ENCODE data around the gene DUSP8.

DUSP8 gene

DNA sequence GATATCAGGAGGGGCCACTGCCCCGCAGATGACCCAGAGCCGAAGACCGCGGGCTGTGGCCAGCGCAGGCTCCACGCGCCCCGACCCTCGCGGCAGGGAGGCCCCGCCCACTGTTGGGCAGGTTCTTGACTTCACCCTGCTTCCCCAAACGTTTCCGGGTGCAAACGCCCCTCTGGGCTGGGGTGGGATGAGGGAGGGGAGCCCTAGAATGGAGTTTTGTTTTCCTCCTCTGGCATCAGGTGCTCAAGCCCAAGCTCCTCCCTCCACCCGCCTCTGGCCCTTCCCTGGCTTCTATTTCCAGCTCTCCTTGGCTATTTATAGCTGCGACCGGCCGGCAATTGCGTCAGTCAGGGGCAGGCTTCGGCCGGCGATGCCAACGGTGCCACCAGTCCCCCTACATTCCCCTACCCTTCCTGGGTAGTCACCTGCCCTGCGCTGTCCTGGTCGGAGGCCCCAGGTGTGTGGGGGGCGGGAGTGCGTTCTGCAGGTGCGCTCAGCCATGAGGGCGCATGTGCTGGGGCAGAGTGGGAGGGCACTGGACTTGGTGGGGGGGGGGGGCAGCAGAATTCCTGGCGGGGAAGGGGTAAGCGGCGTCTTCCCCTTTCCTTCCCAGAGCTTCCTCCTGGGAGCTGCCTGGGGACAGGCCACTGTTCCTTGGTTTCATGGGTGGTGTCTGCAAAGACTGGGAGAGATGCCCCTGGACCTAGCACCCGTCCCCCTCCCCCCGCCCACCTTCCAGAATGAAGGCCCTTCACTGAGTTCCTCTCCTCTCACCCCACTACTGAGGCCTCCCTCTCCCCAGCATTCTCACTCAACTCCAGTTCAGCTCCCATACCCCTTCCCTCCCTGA is 23.6 kb downstream of the DUSP8 start:
- H3K27me3 Mint-ChIP-seq: peaks cover 21 to 62% of the 10 kb centered on the region in 2 donors
- no peaks in the 10 kb centered on the region for H3K9me3 Mint-ChIP-seq
- peaks cover 6% of the 10 kb centered on the region for H3K36me3 Mint-ChIP-seq (ENCODE audit: insufficient read depth)
- peak overlapping the region in 1 of 2 donors; percentile 60 for H3K27ac Mint-ChIP-seq
- ATAC-seq (replicated peaks) (no peak), DNase-seq (no peak)
- peaks cover 3 to 10% of the 10 kb centered on the region in 2 donors for H3K4me1 Mint-ChIP-seq (ENCODE audit: low read depth in 2 of 2)
- peak overlapping the region; percentile 18 to 27 for H3K4me3 Mint-ChIP-seq

DNA sequence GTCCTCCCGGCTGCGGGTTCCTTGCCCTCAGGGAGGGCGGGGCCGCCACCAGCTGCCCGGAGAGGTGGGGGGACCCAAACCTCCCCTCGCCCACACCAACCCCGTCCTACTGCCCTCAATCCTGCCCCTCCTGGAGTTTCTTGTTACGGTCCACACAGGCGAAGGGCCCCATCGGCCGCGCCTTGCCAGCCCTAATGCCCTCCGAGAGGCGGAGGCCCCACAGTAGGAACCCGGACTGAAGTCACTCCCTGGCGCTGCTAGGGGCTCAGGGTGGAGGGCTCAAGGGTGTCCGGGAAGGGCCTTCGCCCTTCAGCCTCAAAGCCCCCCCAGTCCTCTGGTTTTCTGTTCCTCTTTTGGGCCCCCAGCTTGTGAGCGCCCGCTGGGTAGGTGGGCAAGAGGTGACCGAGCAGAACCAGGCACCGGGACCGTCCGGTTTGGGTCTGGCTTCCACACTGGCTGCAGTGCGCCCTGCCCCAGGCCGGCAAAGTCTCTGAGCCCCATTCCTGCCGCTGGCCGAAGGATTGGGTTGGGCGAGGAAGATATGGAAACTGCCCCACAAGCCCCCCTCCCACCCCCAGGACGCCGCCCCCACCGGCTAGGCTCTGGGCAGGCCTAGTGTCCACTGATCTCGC is 24.5 kb downstream of the DUSP8 start:
- DNase-seq: no peak
- H3K4me1 Mint-ChIP-seq (ENCODE audit: low read depth in 2 of 2): peaks cover 3 to 10% of the 10 kb centered on the region in 2 donors
- peaks cover 21 to 54% of the 10 kb centered on the region in 2 donors for H3K27me3 Mint-ChIP-seq
- peak; percentile 5 for ATAC-seq (replicated peaks)
- no peaks in the 10 kb centered on the region for H3K9me3 Mint-ChIP-seq
- peak overlapping the region; percentile 69 to 74 for H3K4me3 Mint-ChIP-seq
- H3K27ac Mint-ChIP-seq: no peak overlapping the region
- peaks cover 4% of the 10 kb centered on the region for H3K36me3 Mint-ChIP-seq (ENCODE audit: insufficient read depth)

DNA sequence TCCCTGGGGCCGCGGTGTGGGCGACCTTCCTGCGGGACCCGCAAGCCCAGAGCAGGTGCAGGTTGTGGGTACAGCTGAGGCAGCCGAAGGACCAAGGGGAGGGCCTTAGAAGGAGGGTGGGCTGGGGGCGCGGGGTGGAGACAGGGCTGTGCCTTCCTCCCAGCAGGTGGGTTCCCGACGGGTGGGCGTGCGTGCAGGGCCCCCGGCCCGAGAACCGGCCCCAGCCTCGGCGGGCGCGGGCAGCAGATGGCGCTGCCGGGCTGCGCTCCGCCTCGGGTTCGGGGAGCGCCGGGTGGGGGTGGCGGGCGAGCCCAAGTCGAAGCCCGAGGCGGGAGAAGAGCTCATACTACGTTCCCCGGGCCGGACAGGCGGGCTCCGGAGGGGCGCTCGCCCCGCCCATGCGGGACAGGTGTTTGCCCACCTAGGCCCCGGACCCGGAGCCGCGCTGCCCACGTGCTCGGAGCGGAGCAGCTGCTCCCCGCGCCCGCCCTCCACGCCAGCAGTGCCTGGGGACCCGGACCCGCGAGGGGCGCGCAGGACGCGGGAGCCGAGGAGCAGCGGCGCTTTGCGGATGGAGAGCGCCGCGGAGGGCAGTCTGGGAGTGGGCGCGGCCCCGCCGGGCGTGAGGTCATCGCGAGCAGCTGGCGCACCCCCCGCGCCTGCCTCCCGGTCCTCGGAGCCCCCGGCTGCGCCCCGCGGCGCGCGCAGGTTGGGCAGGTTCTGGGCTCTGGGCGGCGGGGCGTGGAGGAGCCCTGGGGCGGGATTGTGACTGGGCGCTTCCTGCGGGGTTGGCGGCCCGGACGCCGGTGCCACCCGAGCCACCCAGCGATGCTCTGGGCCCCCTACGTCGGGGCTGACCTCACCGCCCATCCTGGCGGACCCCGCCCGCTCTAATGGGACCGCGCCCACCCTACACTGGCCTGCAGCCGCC is 25.3 kb downstream of the DUSP8 start:
- Mint-ChIP-seq H3K4me3 (peak overlapping the region; percentile 69 to 74), H3K27me3 (peaks cover 25 to 53% of the 10 kb centered on the region in 2 donors), H3K27ac (no peak overlapping the region), H3K36me3 (ENCODE audit: insufficient read depth) (peaks cover 4% of the 10 kb centered on the region), H3K4me1 (ENCODE audit: low read depth in 2 of 2) (peaks cover 3 to 10% of the 10 kb centered on the region in 2 donors), H3K9me3 (no peaks in the 10 kb centered on the region)
- ATAC-seq (replicated peaks) (peak; percentile 78), DNase-seq (peak; percentile 43 to 55 (median 54))

DNA sequence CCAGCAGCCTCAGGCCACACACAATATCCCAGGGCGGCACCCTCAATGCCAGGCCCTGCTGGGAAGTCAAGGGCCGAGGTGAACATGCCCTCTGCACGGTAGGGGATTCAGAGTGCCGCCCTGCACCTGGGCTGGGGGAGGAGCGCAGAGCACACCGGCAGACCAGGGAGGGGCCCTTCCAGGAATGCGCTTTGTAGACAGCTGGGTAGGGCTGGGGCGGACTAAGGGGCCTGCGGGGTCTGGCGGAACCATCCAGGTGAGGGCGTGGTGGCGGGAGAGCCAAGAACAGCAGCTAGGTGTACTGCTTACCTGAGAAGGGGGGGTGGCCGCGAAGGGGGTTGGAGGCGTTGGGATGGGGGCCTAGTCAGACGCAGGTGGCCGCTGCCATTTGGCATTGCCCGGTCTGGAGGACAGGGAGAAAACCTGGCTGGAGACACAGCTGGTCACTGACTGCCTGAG is 26.0 kb downstream of the DUSP8 start:
- Mint-ChIP-seq H3K4me3 (peak overlapping the region; percentile 33 to 54), H3K4me1 (ENCODE audit: low read depth in 2 of 2) (peaks cover 3 to 10% of the 10 kb centered on the region in 2 donors), H3K27ac (no peak overlapping the region), H3K27me3 (peaks cover 27 to 57% of the 10 kb centered on the region in 2 donors), H3K9me3 (no peaks in the 10 kb centered on the region), H3K36me3 (ENCODE audit: insufficient read depth) (peaks cover 4% of the 10 kb centered on the region)
- no peak for DNase-seq
- no peak for ATAC-seq (replicated peaks)

DNA sequence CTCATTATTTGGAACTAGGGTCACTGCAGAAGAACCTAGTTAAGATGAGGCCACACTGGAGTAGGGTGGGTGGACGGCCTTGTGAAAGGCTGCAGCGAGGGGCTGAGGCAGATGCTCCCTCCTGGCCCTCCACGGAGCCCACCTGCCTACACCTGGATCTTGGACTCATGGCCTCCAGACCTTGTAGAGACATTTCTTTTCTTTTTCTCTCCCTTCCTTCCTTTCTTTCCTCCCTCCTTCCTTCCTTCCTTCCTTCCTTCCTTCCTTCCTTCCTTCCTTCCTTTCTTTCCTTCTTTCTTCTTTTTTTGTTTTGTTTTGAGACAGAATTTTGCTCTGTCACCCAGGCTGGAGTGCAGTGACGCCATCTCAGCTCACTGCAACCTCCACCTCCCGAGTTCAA is 26.6 kb downstream of the DUSP8 start:
- H3K27me3 Mint-ChIP-seq: peaks cover 27 to 62% of the 10 kb centered on the region in 2 donors
- peaks cover 3 to 10% of the 10 kb centered on the region in 2 donors for H3K4me1 Mint-ChIP-seq (ENCODE audit: low read depth in 2 of 2)
- no peak overlapping the region for H3K27ac Mint-ChIP-seq

DNA sequence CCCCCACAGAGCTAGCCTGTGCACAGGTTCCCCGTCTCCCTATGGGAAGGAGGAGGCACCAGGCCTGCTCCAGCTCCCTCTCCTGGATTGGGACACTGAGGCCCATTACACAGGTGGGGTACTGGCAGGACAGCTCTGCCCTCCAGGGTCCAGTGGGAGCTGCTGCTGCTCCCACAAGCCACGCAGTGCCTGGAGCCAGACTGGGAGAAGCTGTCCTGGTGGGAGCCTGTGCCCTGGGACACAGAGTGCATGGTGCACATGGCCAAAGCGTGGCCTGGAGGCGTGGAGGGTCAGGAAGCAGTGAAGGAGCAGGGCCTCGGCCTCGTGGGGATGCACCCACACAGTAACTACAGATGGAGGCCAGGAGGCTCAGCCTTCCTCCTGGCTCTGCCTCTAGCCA is 27.5 kb downstream of the DUSP8 start:
- Mint-ChIP-seq H3K27me3 (peaks cover 23 to 61% of the 10 kb centered on the region in 2 donors), H3K4me3 (no peak overlapping the region), H3K4me1 (ENCODE audit: low read depth in 2 of 2) (peaks cover 3 to 10% of the 10 kb centered on the region in 2 donors), H3K27ac (no peak overlapping the region), H3K9me3 (no peaks in the 10 kb centered on the region), H3K36me3 (ENCODE audit: insufficient read depth) (peaks cover 4% of the 10 kb centered on the region)
- ATAC-seq (replicated peaks) (no peak), DNase-seq (no peak)

More for the DNA sequence above, 26.6 kb downstream of the DUSP8 start:
- Mint-ChIP-seq H3K4me3 (no peak overlapping the region), H3K9me3 (no peaks in the 10 kb centered on the region), H3K36me3 (ENCODE audit: insufficient read depth) (peaks cover 4% of the 10 kb centered on the region)
- DNase-seq (no peak), ATAC-seq (replicated peaks) (no peak)

DNA sequence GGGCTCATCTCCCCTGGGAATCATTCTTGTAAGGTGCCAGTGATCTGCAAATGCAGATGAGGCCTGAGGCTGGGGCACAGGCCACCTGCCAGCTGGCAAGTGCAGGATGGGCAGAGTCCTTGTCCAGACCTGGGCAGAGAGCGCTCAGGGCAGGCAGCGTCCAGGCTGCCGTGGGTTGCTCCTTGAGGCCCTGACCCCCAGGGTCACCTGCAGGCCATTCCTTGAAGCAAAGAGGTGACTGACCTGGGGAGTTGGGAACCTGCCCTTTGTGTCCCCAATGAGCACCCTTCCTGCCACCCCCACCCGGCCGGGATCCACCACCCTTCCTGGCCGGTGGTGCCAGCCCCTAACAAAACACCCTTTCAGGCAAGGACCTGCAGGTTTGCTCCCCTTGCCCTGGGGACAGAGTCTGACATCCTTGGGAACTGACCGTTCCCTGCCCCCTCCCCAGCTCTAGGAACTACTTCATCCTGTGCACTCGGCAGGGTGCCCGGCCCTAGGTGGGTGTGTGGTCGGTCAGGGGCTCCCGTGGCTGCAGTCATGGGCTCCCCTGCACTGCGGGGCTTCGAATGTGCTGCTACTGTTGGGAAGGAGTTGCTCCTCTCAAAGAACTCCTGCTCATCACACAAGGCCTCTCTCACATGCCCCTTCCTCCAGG is 28.3 kb downstream of the DUSP8 start:
- Mint-ChIP-seq H3K9me3 (no peaks in the 10 kb centered on the region), H3K27ac (no peak overlapping the region), H3K4me1 (ENCODE audit: low read depth in 2 of 2) (peaks cover 3 to 9% of the 10 kb centered on the region in 2 donors), H3K27me3 (peaks cover 18 to 53% of the 10 kb centered on the region in 2 donors), H3K4me3 (no peak overlapping the region), H3K36me3 (ENCODE audit: insufficient read depth) (peaks cover 4% of the 10 kb centered on the region)
- ATAC-seq (replicated peaks): no peak
- no peak for DNase-seq

DNA sequence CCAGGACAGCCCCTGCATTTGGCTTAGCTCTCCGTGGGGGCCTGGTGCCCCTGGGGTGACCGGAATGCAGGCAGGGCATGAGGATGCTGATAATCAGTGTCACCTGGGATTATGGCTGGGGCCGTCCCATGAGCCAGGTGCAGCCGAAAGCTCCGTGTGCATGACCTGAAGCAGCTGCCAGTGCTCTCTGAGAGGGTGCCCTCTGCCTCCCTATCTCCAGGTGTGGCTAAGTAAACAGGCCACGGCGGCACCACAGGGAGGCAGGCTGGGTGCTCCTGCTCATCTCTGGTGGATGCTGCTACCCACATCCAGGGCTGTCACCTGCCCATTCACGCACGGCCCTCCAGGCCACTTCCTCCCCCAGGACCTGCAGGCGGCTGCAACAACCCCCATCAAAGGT is 29.8 kb downstream of the DUSP8 start:
- Mint-ChIP-seq H3K27ac (no peak overlapping the region), H3K4me3 (no peak overlapping the region), H3K4me1 (ENCODE audit: low read depth in 2 of 2) (peaks cover 0 to 4% of the 10 kb centered on the region in 2 donors), H3K36me3 (ENCODE audit: insufficient read depth) (peaks cover 2% of the 10 kb centered on the region), H3K9me3 (no peaks in the 10 kb centered on the region), H3K27me3 (peaks cover 18 to 38% of the 10 kb centered on the region in 2 donors)
- DNase-seq (no peak), ATAC-seq (replicated peaks) (no peak)

DNA sequence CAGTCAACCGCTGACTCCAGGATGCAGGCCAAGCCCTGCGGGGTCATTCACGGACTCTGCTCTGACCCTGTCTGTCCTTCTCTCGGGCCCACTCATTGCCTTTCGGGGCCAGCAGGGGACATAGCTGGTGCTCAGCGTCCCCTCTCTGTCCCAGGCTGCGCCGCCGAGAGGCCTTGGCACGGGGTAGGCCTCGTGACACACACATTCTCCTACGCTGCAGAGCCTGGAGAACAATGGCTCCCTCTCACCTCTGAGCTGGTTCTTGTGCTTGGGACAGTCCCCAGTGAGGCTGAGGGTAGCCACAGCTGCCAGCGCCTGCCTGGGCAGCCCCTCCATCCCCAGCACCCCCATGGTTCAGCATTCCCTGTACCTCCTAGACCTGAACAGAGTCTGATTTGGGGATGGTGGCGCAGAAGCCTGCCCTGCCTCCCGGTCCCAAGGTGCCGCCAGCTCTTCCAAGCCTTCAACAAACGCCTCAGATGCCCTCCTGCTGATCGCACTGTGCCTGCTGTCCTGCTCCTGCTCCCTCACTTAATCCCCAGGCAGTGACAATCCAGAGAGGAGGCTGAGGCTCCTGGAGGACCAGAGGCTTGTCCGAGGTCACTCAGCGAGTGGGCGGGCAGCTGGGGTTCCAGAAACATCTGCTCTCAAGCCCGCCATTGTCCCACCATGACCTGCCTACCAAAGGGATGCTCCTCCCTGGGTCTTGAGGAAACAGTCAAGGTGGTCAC is 30.4 kb downstream of the DUSP8 start:
- Mint-ChIP-seq H3K27ac (no peak overlapping the region), H3K9me3 (no peaks in the 10 kb centered on the region), H3K36me3 (ENCODE audit: insufficient read depth) (peaks cover 8% of the 10 kb centered on the region), H3K4me1 (ENCODE audit: low read depth in 2 of 2) (peaks cover 0 to 4% of the 10 kb centered on the region in 2 donors), H3K4me3 (no peak overlapping the region), H3K27me3 (peaks cover 18 to 38% of the 10 kb centered on the region in 2 donors)
- ATAC-seq (replicated peaks) (no peak), DNase-seq (no peak)

DNA sequence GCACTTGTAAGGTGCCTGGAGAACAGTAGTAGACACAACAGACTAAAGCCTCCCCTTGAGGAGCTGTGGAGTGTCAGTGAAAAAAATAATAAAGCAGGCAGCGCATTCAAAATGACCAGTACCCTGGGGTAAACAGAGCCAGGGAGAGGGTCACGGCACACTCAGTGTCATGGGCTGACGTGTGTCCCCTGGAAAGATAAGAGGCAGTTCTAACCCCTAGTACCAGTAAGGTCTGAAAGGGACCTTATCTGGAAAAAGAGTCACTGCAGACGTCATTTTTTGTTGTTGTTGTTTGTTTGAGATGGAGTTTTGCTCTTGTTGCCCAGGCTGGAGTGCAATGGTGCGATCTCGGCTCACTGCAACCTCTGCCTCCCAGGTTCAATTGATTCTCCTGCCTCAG is 32.0 kb downstream of the DUSP8 start:
- Mint-ChIP-seq H3K27me3 (peaks cover 6 to 31% of the 10 kb centered on the region in 2 donors), H3K27ac (no peak overlapping the region), H3K4me3 (no peak overlapping the region), H3K9me3 (no peaks in the 10 kb centered on the region), H3K36me3 (ENCODE audit: insufficient read depth) (peaks cover 20% of the 10 kb centered on the region), H3K4me1 (ENCODE audit: low read depth in 2 of 2) (peaks cover 10% of the 10 kb centered on the region in 2 donors)
- no peak for ATAC-seq (replicated peaks)
- DNase-seq: no peak

DNA sequence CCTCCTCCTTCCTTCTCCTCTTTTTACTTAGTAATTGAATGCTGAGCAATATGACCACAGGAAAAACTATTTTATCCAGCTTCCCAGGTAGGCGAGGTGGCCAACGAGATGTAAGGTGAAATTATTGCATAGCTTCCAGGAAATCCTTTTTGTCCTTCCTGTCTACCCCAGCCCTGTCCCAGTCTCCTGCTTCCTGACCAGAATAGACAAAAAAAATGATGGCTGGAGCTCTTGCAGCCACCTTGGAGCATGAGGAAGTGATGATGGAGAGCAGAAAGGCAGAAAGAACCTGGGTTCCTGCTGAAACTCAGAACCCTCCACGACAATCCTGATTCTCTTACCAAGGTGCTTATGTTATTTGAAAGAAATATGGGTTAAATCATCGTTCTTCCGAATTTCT is 33.9 kb downstream of the DUSP8 start:
- no peak overlapping the region for H3K27ac Mint-ChIP-seq
- ATAC-seq (replicated peaks) (no peak), DNase-seq (no peak)
- peaks cover 27% of the 10 kb centered on the region for H3K36me3 Mint-ChIP-seq (ENCODE audit: insufficient read depth)
- H3K9me3 Mint-ChIP-seq: no peaks in the 10 kb centered on the region
- no peak overlapping the region for H3K4me3 Mint-ChIP-seq
- H3K27me3 Mint-ChIP-seq: peaks cover 6 to 21% of the 10 kb centered on the region in 2 donors
- H3K4me1 Mint-ChIP-seq (ENCODE audit: low read depth in 2 of 2): peaks cover 19% of the 10 kb centered on the region in 2 donors

Data from effector memory CD8-positive, alpha-beta T cell (primary cell).